HL-60/S4 treated with retinoic acid at 250 ng/mL for 4 days and 3 days (cell line): Measurements from ENCODE around the gene HSPB6.
"Not testable (repeated sequence)": the region's sequence is repeated elsewhere in the genome, so short reads cannot be mapped to it uniquely, and the experiment has no call there.

Experiments
- in situ Hi-C: fragments of 300-500 bp; cut with MboI; formaldehyde crosslinking; loops from 2 replicates; pipeline ENCODE4 v1.7.0; 2022; ENCODE audit warnings: low sequenced_read_pairs

HSPB6 gene

GRCh38 chr19:35732540-35733179 lies 24.2 kb downstream of the HSPB6 start:
- in situ Hi-C loops = no loop called here

GRCh38 chr19:35731779-35732405 lies 24.9 kb downstream of the HSPB6 start:
- in situ Hi-C loops = no loop called here

DNA sequence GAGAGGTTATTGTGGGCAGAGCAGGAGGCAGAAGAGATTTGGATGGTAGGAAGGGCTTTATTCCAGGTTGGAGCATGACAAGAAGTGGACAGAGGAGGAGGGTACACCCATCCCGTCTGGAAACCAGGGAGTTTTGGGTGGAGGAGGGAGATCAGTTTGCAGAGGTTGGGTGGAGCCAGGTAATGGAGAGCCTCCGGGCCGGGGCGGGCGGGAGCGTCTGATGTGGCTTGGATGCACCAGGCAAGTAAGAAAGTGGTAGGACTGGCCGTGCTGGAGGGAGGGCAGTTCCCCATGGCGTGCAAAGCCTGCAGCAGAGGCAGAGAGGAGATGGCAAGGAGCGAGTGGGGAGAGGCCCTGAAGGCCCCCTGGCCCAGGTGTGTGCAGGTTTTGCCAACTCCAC lies 25.5 kb downstream of the HSPB6 start:
- in situ Hi-C loops = no loop called here

GRCh38 chr19:35730326-35730725 lies 26.5 kb downstream of the HSPB6 start:
- in situ Hi-C loops = no loop called here

DNA sequence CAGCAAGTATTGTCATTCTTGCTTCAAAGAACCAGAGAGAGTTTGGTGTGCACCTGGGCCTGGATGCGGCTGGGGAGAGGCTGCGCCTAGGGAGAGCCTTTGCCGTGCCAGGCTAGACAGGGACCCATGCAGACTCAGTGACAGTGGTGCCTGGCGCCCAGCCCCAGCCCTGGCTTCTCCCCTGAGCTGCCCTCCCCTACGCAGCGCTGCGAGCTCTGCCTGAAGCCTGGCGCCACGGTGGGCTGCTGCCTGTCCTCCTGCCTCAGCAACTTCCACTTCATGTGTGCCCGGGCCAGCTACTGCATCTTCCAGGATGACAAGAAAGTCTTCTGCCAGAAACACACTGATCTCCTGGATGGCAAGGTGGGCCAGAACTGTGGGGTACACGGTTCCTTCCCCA lies 27.1 kb downstream of the HSPB6 start:
- in situ Hi-C loops = no loop called here

DNA sequence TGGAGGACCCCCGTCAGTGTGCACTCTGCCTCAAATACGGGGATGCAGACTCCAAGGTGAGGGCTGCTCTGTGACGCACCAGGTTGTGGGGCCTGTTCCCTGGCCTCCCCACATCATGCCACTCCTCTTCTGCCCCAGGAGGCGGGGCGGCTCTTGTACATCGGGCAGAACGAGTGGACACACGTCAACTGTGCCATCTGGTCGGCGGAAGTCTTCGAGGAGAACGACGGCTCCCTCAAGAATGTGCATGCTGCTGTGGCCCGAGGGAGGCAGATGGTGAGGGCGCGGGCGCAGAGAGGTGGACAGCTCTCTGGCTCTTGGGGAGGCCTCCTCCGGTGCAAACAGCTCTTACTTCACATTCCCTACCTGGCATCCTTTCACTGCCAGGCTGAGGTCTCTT lies 27.8 kb downstream of the HSPB6 start:
- in situ Hi-C loops = no loop called here

GRCh38 chr19:35727956-35728706 lies 28.7 kb downstream of the HSPB6 start:
- in situ Hi-C loops = no loop called here

DNA sequence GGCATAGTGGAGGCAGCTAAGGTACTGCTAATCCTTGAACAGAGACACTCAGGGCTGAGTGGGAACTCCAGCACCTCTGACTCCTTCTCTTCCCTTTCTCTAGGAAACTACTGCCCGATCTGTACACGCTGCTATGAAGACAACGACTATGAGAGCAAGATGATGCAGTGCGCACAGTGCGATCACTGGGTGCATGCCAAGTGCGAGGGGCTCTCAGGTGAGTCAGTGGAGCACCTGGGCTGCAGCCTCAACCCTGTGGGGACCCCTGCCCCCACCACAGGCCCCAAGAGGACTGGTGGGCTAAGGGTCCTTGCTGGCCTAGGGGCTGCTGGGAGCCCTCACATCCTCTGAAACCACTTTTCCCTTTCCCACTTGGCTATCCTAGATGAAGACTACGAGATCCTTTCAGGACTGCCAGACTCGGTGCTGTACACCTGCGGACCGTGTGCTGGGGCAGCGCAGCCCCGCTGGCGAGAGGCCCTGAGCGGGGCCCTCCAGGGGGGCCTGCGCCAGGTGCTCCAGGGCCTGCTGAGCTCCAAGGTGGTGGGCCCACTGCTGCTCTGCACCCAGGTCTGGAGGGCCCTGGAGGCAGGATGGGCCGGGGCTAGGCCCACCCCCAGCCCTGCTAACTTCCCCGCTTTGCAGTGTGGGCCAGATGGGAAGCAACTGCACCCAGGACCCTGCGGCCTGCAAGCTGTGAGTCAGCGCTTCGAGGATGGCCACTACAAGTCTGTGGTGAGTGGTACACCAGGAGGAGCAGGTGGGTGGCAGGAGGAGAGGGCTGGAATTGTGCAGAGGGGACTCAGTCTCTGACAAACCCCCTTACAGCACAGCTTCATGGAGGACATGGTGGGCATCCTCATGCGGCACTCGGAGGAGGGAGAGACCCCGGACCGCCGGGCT lies 29.5 kb downstream of the HSPB6 start:
- in situ Hi-C loops = no loop called here

DNA sequence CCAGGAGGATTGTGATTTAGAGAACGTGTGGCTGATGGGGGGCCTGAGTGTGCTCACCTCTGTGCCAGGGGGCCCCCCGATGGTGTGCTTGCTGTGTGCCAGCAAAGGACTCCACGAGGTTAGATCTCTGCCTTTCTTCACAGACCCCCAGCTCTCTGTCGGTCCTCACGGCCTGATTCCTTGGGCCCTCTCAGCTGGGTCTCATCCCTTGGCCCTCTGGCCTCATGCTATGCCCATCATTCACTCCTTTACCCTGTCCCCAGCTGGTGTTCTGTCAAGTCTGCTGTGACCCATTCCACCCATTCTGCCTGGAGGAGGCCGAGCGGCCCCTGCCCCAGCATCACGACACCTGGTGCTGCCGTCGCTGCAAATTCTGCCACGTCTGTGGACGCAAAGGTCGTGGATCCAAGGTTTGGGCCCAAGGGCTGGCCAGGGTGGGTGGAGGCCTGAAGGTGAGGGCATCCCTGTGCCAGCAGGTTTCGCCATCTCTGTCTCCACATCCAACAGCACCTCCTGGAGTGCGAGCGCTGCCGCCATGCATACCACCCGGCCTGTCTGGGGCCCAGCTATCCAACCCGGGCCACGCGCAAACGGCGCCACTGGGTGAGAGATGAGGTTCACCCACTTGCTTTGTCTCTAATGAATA lies 31.5 kb downstream of the HSPB6 start:
- in situ Hi-C loops = no loop called here

- in situ Hi-C loops = no loop called here
Observed at GRCh38 chr19:35724560-35724959, 32.3 kb downstream of the HSPB6 start.

DNA sequence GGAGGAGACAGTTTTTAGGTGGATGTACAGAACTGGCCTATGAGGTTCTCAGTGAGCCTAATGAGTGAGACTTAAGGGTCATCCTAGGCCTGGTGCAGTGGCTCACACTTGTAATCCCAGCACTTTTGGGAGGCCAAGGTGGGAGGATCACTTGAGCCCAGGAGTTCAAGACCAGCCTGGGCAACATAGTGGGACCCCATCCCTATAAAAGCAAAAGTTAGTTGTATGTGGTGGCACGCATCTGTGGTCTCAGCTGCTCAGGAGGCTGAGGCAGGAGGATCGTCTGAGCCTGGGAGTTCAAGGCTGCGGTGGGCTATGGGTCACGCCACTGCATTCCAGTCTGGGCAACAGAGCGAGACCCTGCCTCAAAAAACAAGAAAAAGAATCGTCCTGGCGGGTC lies 32.7 kb downstream of the HSPB6 start:
- in situ Hi-C loops = not testable (repeated sequence)

DNA sequence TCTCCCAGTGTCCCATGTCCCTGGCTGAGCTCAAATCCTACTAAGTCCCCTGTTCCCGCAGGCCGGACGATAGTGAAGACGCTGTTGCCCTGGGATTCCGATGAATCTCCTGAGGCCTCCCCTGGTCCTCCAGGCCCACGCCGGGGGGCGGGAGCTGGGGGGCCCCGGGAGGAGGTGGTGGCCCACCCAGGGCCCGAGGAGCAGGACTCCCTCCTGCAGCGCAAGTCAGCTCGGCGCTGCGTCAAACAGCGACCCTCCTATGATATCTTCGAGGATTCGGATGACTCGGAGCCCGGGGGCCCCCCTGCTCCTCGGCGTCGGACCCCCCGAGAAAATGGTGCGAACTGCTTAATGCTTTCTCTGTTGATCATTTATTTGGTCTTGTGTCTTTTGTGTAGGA lies 33.2 kb downstream of the HSPB6 start:
- in situ Hi-C loops = no loop called here

- in situ Hi-C loops = no loop called here
Observed at GRCh38 chr19:35722897-35723296, 33.9 kb downstream of the HSPB6 start.

DNA sequence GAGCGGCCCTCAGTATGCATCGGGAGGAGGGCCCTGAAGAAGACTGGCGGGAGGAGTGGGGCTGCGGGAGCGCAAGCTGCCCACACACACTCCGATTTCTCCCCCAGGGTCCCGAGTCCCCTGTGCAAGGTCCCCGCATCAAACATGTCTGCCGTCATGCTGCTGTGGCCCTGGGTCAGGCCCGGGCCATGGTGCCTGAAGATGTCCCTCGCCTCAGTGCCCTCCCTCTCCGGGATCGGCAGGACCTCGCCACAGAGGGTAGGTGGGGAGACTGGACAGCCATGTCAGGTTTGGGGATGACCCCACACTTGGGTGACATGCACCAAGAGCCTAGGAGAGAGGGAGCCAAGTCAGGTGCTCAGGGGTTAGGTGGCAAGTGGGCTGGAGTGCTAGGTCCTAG lies 34.4 kb downstream of the HSPB6 start:
- in situ Hi-C loops = no loop called here

- in situ Hi-C loops = no loop called here
Observed at GRCh38 chr19:35721374-35721773, 35.5 kb downstream of the HSPB6 start.

GRCh38 chr19:35720648-35721047 lies 36.2 kb downstream of the HSPB6 start:
- in situ Hi-C loops = no loop called here

- in situ Hi-C loops = no loop called here
Observed at GRCh38 chr19:35720163-35720524, 36.7 kb downstream of the HSPB6 start.

GRCh38 chr19:35719402-35720162 lies 37.2 kb downstream of the HSPB6 start:
- in situ Hi-C loops = no loop called here

DNA sequence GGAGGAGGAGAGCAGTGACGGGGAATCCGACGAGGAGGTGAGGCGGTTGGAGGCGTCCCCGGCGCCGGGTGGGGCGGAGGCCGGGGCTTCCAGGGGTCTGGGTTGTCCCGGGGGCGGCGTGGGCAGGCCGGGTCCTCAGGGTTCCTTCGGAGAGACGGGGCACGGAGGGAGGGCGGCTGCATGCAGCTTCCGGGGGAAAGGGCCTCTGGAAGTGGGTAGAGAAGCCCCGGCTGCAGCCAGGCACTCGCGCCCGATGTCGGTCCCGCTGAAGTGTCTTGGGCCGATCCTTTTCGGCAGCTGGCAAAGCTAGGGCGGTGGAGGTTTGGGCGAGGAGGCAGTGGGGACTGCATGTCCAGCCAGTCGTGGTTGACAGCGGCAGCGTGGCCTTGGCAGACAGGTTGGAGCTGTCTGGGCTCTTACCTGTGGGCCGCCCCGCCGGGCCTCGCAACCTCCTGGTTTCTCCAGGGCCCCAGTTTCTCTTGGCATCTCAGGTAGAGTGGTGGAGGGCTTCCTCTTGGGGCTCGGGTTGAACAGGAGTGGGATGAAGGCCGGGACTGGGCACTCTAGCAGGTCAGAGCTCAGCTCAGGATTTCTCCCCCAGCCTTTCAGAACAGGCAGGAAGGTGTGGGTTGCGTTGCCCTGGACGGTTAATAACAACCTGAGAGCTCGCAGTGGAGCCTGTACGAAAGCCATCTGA lies 38.3 kb downstream of the HSPB6 start:
- in situ Hi-C loops = no loop called here
